ENCODE measurements around the gene HMGN1. TPM values are rescaled to one million over a fixed set of nuclear protein-coding genes. Genes with fewer than 3 reads are reported as not detected.
A peak's percentile ranks its signal among the peaks of the same experiment; 100 is the strongest.

The HMGN1 gene
- total RNA-seq, 3 donors from 2014 or later (not counting 1 experiment from before 2014, with no cell fraction given): 187 to 228 (median 219) TPM

- Histone ChIP-seq H3K36me3 (ENCODE audit: control insufficient read depth, insufficient read depth, low read length) (no peaks in the 10 kb centered on the region), H3K4me1 (ENCODE audit: control insufficient read depth, insufficient read depth, low read length) (peaks cover 20% of the 10 kb centered on the region), H3K9me3 (ENCODE audit: control insufficient read depth, insufficient read depth, low read length) (no peaks in the 10 kb centered on the region), H3K27ac (ENCODE audit: low read length) (peak overlapping the region; percentile 74), H3K27me3 (ENCODE audit: control insufficient read depth, insufficient read depth, low read length) (no peaks in the 10 kb centered on the region), H3K4me3 (ENCODE audit: low read length) (peak overlapping the region; percentile 92)
- H3K27me3 Mint-ChIP-seq (ENCODE audit: low read depth in 2 of 2): peaks cover 2 to 8% of the 10 kb centered on the region in 2 donors
- peak overlapping the region; percentile 84 to 91 for H3K27ac Mint-ChIP-seq
- H3K36me3 Mint-ChIP-seq: no peaks in the 10 kb centered on the region
- no peak for TF ChIP-seq CTCF (IDR thresholded peaks at IDR 0.05)
- H3K4me1 Mint-ChIP-seq: peaks cover 12 to 13% of the 10 kb centered on the region in 2 donors
- intact Hi-C loops (cut with micrococcal nuclease): loop anchor here (1.0 kb wide), 1 partner anchor 31 kb away; the partner anchor contains the start of gene HMGN1
- H3K4me3 Mint-ChIP-seq: peak overlapping the region; percentile 93
- under 1% methylated on average over 65 of the region's 65 CpGs for WGBS (ENCODE audit: insufficient coverage)
- ATAC-seq (peak; percentile 96 to 98 (median 98)), DNase-seq (peak; percentile 80 to 95)
- H3K9me3 Mint-ChIP-seq: no peaks in the 10 kb centered on the region
Observed at GRCh38 chr21:39379986-39380891, 31.4 kb upstream of the HMGN1 start.

- ATAC-seq: no peak
- intact Hi-C loops (cut with micrococcal nuclease): no loop called here
- WGBS (ENCODE audit: insufficient coverage): 97% methylated on average over 7 of the region's 7 CpGs
- no peaks in the 10 kb centered on the region for H3K9me3 Mint-ChIP-seq
- H3K27ac ChIP-seq (ENCODE audit: low read length): no peak overlapping the region
- no peak for TF ChIP-seq CTCF (IDR thresholded peaks at IDR 0.05)
- H3K27ac Mint-ChIP-seq: no peak overlapping the region
- H3K4me1 ChIP-seq (ENCODE audit: control insufficient read depth, insufficient read depth, low read length): peaks cover 13% of the 10 kb centered on the region
- no peaks in the 10 kb centered on the region for H3K9me3 ChIP-seq (ENCODE audit: control insufficient read depth, insufficient read depth, low read length)
- no peak for DNase-seq
- H3K4me3 ChIP-seq (ENCODE audit: low read length): no peak overlapping the region
- H3K36me3 ChIP-seq (ENCODE audit: control insufficient read depth, insufficient read depth, low read length): no peaks in the 10 kb centered on the region
- H3K4me3 Mint-ChIP-seq: no peak overlapping the region
- H3K36me3 Mint-ChIP-seq: no peaks in the 10 kb centered on the region
- peaks cover 6 to 14% of the 10 kb centered on the region in 2 donors for H3K27me3 Mint-ChIP-seq (ENCODE audit: low read depth in 2 of 2)
- peaks cover 6 to 8% of the 10 kb centered on the region in 2 donors for H3K4me1 Mint-ChIP-seq
- no peaks in the 10 kb centered on the region for H3K27me3 ChIP-seq (ENCODE audit: control insufficient read depth, insufficient read depth, low read length)
Observed at GRCh38 chr21:39377444-39378050, 28.7 kb upstream of the HMGN1 start.

GRCh38 chr21:39375446-39375845 lies 26.6 kb upstream of the HMGN1 start:
- Mint-ChIP-seq H3K27me3 (ENCODE audit: low read depth in 2 of 2) (peaks cover 6 to 14% of the 10 kb centered on the region in 2 donors), H3K9me3 (no peaks in the 10 kb centered on the region), H3K4me3 (no peak overlapping the region), H3K4me1 (no peaks in the 10 kb centered on the region), H3K36me3 (no peaks in the 10 kb centered on the region), H3K27ac (no peak overlapping the region)
- Histone ChIP-seq H3K36me3 (ENCODE audit: control insufficient read depth, insufficient read depth, low read length) (no peaks in the 10 kb centered on the region), H3K9me3 (ENCODE audit: control insufficient read depth, insufficient read depth, low read length) (no peaks in the 10 kb centered on the region), H3K4me3 (ENCODE audit: low read length) (no peak overlapping the region), H3K4me1 (ENCODE audit: control insufficient read depth, insufficient read depth, low read length) (peaks cover 6% of the 10 kb centered on the region), H3K27ac (ENCODE audit: low read length) (no peak overlapping the region), H3K27me3 (ENCODE audit: control insufficient read depth, insufficient read depth, low read length) (no peaks in the 10 kb centered on the region)
- TF ChIP-seq CTCF (IDR thresholded peaks at IDR 0.05): no peak
- no peak for DNase-seq
- WGBS (ENCODE audit: insufficient coverage): 50% methylated on average over 2 of the region's 2 CpGs
- intact Hi-C loops (cut with micrococcal nuclease): no loop called here
- ATAC-seq: no peak

All from natural killer cell (primary cell).